ENCODE results near the gene EDARADD. TPM values are rescaled to one million over a fixed set of nuclear protein-coding genes. Genes with fewer than 3 reads are reported as not detected.
"Not testable (repeated sequence)": the region's sequence is repeated elsewhere in the genome, so short reads cannot be mapped to it uniquely, and the experiment has no call there.

Gene EDARADD
- total and polyA plus RNA-seq, 2 of the 13 experiments (the other 11 are each of a cell fraction or from before 2014, with no cell fraction given) = 0.03 TPM; not detected in 1

- not testable (repeated sequence) for H3K27me3 ChIP-seq (ENCODE audit: control insufficient read depth in 1 of 2, insufficient read depth in 2 of 2, low read length in 2 of 2); H3K9me3 ChIP-seq (ENCODE audit: low read length)
Measured at GRCh38 chr1:236464197-236464596, 70.1 kb downstream of the EDARADD start.

GRCh38 chr1:236465231-236465958 is 71.3 kb downstream of the EDARADD start:
- in situ Hi-C loops (cut with HindIII; ENCODE audit: extremely low pct_ligation_motif_present, low pct_unique_long_range_greater_than_20kb) = no loop called here
- no peaks in the 10 kb centered on the region for H3K4me1 ChIP-seq (ENCODE audit: insufficient read depth, low read length)
- POLR2A ChIA-PET = no interaction called here

More at GRCh38 chr1:236464197-236464596, 70.1 kb downstream of the EDARADD start:
- H3K27ac ChIP-seq (ENCODE audit: extremely low read length, insufficient read depth, low read length); intact Hi-C loops (cut with micrococcal nuclease; ENCODE audit: unreplicated experiment); BruUV-seq (replicated peaks); POLR2A ChIA-PET; DNase-seq (ENCODE audit: low spot score); ATAC-seq; H3K4me1 ChIP-seq (ENCODE audit: insufficient read depth, low read length); H3K4me2 ChIP-seq (ENCODE audit: low read depth, low read length); H4K20me1 ChIP-seq (ENCODE audit: insufficient read depth, low read length); CTCF ChIA-PET (ENCODE audit: low intra/inter-chr PET ratio, low total read pairs); H2AFZ ChIP-seq (ENCODE audit: low read length); H3K4me3 ChIP-seq (replicated peaks in 1 of 3; ENCODE audit: insufficient read depth in 1 of 3, low read depth in 2 of 3, low read length in 3 of 3); H3K79me2 ChIP-seq (ENCODE audit: insufficient read depth, low read length); in situ Hi-C loops (cut with HindIII; ENCODE audit: extremely low pct_ligation_motif_present, low pct_unique_long_range_greater_than_20kb); H3K9ac ChIP-seq (ENCODE audit: insufficient read depth, low read depth, low read length); H3K36me3 ChIP-seq (replicated peaks in 1 of 2; ENCODE audit: control insufficient read depth in 1 of 2, insufficient read depth in 2 of 2, low read length in 2 of 2); FAIRE-seq: not testable (repeated sequence)
- WGBS (ENCODE audit: low lambda C conversion rate) = 65% methylated on average over 9 of the region's 9 CpGs

More at GRCh38 chr1:236465231-236465958, 71.3 kb downstream of the EDARADD start:
- FAIRE-seq = no peak
- Histone ChIP-seq H3K79me2 (ENCODE audit: insufficient read depth, low read length) (no peaks in the 10 kb centered on the region), H3K4me3 (replicated peaks in 1 of 3; ENCODE audit: insufficient read depth in 1 of 3, low read depth in 2 of 3, low read length in 3 of 3) (no peak overlapping the region), H4K20me1 (ENCODE audit: insufficient read depth, low read length) (no peaks in the 10 kb centered on the region), H3K36me3 (replicated peaks in 1 of 2; ENCODE audit: control insufficient read depth in 1 of 2, insufficient read depth in 2 of 2, low read length in 2 of 2) (no peaks in the 10 kb centered on the region), H3K27me3 (ENCODE audit: control insufficient read depth in 1 of 2, insufficient read depth in 2 of 2, low read length in 2 of 2) (no peaks in the 10 kb centered on the region; a peak in 1 of 5 replicates), H3K9me3 (ENCODE audit: low read length) (no peaks in the 10 kb centered on the region), H3K4me2 (ENCODE audit: low read depth, low read length) (no peak overlapping the region), H3K27ac (ENCODE audit: extremely low read length, insufficient read depth, low read length) (no peak overlapping the region), H2AFZ (ENCODE audit: low read length) (no peak overlapping the region), H3K9ac (ENCODE audit: insufficient read depth, low read depth, low read length) (no peak overlapping the region)
- no peak for TF ChIP-seq AHR (CRISPR knock-in tag; IDR thresholded peaks at IDR 0.05)
- TF ChIP-seq MBD4 (IDR thresholded peaks at IDR 0.05; ENCODE audit: borderline replicate concordance, low read length) = no peak
- ATAC-seq = no peak
- intact Hi-C loops (cut with micrococcal nuclease; ENCODE audit: unreplicated experiment) = no loop called here
- WGBS (ENCODE audit: low lambda C conversion rate) = 46% methylated on average over 9 of the region's 9 CpGs
- no peak for DNase-seq (ENCODE audit: low spot score)
- BruUV-seq (replicated peaks) = no TSS peak
- CTCF ChIA-PET (ENCODE audit: low intra/inter-chr PET ratio, low total read pairs) = no interaction called here

Data from HepG2 (cell line).